Measurements from ENCODE around the gene S100A9.
A peak's percentile ranks its signal among the peaks of the same experiment; 100 is the strongest.
"Not testable (repeated sequence)": the region's sequence is repeated elsewhere in the genome, so short reads cannot be mapped to it uniquely, and the experiment has no call there.

The S100A9 gene

GRCh38 chr1:153345187-153346076, 12.2 kb upstream of the S100A9 start:
- DNase-seq, result no peak

- peak; percentile 91 for DNase-seq
Measured at GRCh38 chr1:153346077-153346723, 11.5 kb upstream of the S100A9 start.

- DNase-seq, result not testable (repeated sequence)
Measured at GRCh38 chr1:153347049-153347448, 10.6 kb upstream of the S100A9 start.

GRCh38 chr1:153347856-153348255, 9.8 kb upstream of the S100A9 start:
- DNase-seq, result no peak

- DNase-seq, result no peak
Measured at GRCh38 chr1:153348511-153349362, 8.9 kb upstream of the S100A9 start, which contains the start of gene PGLYRP4. TSS of gene PGLYRP4 (minus strand) at chr1:153348841. CDS start at chr1:153347932, 909 bp downstream.

- no peak for DNase-seq
Measured at GRCh38 chr1:153349363-153350320, 8.0 kb upstream of the S100A9 start.

GRCh38 chr1:153350321-153350957, 7.2 kb upstream of the S100A9 start:
- DNase-seq, result no peak

GRCh38 chr1:153352523-153352922, 5.1 kb upstream of the S100A9 start:
- DNase-seq, result peak; percentile 75

- no peak for DNase-seq
Measured at GRCh38 chr1:153353226-153353947, 4.3 kb upstream of the S100A9 start.

GRCh38 chr1:153354515-153355193, 3.0 kb upstream of the S100A9 start:
- no peak for DNase-seq

GRCh38 chr1:153355445-153356071, 2.1 kb upstream of the S100A9 start:
- DNase-seq, result peak; percentile 38

- no peak for DNase-seq
Measured at GRCh38 chr1:153356392-153357075, 1.1 kb upstream of the S100A9 start.

GRCh38 chr1:153357076-153357852, 390 bp upstream of the S100A9 start:
- DNase-seq, result no peak

- no peak for DNase-seq
Measured at GRCh38 chr1:153358691-153358975, 979 bp downstream of the S100A9 start.

GRCh38 chr1:153359241-153359640, 1.6 kb downstream of the S100A9 start:
- DNase-seq, result no peak

GRCh38 chr1:153360190-153360589, 2.5 kb downstream of the S100A9 start:
- no peak for DNase-seq

- no peak for DNase-seq
Measured at GRCh38 chr1:153360592-153361479, 3.2 kb downstream of the S100A9 start.

Measured in NCI-H2029 treated with DMSO at 0.1 percent for 48 hours (cell line).